Measurements from ENCODE around the gene TECR. TPM values are rescaled to one million over a fixed set of nuclear protein-coding genes. Genes with fewer than 3 reads are reported as not detected.
"Not testable (repeated sequence)": the region's sequence is repeated elsewhere in the genome, so short reads cannot be mapped to it uniquely, and the experiment has no call there.

Gene TECR
- total RNA-seq, 1 donor from 2014 or later, result 38.9 TPM

DNA sequence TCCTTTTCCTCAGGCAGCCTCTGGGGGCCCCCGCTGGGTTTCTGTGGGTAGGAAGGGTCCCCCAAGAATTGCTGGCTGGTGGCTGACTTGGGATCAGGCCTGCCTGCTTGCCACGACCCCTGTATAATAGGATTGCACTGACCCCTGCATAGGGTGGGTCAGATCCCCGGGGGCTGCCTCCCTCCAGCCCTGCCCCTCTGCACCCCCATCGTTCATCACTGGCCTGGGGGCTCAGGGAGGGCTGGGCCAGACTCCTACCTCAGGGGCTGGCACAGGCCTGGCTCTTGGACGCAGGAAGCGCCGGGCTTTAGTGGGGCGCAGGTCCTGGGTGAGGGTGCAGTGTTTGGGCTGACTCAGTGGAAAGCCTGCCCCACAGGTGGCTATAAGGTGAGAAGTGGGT is 31.9 kb downstream of the TECR start:
- DNase-seq, result no peak

DNA sequence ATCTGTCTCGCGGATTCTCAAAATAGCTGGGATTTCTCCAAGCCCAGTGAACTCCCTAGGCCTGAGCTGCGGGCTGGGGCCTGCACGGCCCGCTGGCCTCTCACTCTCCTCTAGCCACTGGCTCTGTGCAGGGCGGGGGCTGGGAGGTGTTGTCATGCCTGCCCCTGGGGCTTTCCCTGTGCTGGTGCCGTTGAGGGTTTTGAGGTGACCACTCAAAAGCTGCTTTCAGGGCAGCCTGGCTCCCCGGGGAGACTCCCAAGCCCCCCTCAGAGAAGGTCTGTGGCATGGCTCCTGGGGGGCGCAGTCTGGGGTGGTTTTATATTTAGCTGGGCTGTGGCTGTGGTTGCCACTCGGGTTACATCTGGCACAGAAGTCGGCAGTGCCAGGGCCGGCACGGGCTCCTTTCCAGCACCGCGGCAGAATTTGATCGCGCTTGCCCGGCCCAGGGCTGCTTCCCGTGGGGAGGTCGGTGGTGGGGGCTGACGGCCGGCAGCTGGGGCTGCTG is 32.5 kb downstream of the TECR start:
- DNase-seq, result no peak

DNA sequence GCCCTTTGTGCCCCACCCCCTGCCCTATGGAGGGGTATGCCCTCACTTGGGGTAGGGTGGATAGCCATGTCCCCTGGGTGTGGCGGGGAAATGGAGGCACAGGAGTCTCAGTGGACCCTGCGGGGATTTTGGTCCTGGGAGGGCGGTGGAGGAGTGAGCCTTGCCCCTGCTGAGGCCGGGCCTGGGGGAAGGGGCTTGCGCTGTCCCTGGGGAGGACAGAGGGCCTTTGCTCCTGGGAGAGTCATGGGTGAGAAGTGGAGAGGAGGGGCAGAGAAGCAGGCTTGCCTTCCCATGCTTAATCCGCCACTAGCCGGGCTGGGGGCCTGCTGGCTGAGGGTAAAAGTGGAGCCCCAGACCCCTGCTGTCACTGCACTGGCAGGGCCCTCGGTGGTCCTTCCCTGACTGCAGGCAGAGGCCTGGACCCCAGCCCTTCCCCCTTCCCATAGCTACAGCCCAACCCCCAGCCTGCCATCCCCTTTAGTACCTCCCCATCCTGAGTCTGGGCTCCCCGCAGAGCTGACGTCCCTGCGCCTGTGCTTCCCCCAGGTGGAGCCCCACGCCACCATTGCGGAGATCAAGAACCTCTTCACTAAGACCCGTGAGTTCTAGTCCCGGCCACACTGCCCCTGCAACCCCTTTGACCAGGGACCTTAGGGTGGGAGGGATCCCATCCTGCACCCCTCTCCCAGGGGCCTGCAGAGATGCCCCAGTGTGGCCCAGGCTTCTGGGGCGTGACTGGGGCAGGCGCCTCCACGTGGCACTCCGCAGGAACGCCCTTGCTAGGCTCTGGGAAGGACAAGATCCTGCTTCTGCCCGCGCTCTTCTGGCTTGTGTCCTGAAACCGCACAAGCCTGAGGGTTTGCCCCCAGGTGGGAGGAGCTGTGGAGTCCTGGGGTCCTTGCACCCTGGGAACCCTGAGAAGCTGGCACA is 33.5 kb downstream of the TECR start:
- no peak for DNase-seq

DNA sequence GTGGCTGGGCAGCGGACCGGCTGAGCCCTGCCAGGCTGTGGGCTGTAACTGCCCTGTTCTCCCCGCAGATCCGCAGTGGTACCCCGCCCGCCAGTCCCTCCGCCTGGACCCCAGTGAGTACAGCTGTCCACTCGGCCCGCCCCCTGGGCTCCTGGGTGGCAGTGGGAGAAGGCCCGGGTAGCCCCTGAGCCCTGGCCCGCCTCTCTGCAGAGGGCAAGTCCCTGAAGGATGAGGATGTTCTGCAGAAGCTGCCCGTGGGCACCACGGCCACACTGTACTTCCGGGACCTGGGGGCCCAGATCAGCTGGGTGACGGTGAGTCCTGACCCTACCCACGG is 34.2 kb downstream of the TECR start:
- no peak for DNase-seq

DNA sequence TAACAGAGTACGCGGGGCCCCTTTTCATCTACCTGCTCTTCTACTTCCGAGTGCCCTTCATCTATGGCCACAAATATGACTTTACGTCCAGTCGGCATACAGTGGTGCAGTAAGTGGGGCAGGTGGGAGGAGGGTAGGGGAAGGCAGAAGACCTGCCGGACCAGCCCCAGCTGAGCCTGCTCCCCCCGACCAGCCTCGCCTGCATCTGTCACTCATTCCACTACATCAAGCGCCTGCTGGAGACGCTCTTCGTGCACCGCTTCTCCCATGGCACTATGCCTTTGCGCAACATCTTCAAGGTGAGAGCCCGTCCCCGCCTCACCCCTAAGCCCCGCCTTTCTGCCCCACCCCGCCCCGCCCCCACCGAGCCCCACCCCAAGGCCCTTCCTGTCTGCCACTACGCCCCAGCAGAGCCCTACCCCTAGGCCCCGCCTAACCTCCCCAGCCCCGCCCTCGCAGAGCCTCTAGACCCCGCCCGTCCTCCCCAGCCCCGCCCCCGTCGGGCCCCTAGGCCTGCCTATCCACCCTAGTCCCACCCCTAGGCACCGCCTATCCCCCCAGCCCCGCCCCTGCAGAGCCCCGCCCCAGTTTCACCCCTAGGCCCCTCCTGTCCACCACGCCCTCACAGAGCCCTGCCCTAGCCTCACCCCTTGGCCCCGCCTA is 34.7 kb downstream of the TECR start:
- no peak for DNase-seq

DNA sequence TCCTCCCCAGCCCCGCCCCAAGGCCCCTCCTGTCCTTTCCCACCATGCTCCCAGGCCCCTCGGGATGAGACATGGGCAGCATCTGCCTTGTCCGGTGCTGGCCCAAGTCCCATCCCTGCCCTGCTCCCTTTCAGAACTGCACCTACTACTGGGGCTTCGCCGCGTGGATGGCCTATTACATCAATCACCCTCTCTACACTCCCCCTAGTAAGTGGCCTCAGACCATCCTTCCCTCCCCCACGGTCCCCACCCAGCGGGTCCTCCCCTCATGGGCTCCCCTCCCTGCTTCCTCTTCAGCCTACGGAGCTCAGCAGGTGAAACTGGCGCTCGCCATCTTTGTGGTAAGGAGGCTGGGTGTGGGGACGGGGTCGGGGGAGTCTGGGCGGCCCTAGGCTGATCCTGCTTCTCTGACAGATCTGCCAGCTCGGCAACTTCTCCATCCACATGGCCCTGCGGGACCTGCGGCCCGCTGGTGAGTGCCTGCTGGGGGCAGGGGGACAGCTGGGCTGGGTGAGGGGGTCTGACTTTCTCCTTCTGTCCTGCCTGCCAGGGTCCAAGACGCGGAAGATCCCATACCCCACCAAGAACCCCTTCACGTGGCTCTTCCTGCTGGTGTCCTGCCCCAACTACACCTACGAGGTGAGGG is 35.4 kb downstream of the TECR start:
- DNase-seq, result not testable (repeated sequence)

DNA sequence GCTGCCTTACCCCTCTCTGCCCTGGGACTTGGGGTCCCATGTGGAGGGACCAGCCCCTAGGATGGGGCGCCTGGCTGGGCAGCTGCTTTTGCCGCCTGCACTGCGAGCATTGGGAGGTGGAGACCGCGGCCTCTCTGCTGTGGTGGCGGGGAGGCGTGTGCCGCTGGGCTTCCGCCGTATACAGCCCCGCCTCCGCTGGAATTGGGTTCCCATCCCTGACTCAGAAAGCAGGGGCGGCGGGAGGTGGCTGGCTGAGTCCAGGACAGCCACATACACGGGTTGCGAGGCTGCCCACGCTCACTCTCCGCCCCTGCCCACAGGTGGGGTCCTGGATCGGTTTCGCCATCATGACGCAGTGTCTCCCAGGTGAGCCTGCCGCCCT is 35.9 kb downstream of the TECR start:
- DNase-seq, result no peak

DNA sequence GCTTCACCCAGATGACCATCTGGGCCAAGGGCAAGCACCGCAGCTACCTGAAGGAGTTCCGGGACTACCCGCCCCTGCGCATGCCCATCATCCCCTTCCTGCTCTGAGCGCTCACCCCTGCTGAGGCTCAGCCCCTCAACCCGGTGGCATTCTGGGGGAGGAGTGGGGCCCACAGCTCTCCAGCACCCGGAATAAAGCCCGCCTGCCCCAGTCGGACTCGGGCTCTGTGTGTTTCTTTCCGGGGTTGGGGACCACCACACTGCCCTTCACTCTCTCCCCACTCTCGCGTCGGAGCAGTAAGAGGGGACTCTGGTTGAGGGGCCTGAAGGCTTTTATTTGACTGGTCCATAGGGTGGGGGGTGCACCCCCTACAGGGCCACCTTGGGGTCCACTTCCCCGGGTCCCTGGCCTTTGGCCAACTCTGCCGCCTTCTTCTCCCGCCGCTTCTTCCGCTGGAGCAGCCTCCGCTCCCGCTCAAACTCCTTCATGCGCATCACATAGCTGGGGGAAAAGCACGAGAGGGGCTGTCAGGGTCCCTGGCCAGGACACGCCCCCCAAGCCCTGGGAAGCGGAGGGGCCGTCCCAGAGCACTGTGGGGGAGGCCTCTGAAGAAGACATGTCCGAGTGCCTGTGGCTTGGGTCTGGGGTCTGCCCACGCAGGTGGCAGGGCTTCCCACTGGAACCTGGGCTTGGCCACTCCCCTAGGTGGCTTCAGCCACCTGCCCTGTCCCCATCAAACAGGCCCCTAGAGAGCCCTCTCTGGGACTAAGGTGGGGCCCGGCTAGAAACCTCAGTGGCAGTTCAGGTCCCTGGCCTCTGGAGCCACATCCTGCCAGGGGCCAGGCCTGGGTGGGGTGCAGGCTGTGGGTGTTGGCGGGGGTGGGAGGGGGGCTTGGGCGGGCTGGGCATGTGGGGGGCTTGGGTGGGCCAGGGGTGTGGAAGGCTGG is 36.6 kb downstream of the TECR start:
- no peak for DNase-seq

DNA sequence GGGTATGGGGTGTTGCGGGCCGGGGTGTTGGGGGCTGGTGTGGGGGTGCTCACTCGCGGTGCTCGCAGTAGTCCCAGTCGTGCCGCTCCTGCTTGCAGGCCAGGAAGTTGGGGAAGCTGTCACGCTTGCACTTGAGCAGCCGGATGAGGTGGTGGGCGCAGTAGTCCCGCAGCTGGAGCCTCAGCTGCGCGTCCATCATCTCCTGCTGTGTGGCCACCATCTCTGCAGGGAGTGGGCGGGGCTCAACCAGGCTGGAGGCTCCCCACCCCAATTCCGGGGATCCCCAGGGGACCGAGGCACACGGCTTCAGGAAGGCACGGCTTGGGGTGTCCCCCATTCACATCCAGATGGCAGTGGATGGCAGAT is 37.3 kb downstream of the TECR start:
- no peak for DNase-seq

DNA sequence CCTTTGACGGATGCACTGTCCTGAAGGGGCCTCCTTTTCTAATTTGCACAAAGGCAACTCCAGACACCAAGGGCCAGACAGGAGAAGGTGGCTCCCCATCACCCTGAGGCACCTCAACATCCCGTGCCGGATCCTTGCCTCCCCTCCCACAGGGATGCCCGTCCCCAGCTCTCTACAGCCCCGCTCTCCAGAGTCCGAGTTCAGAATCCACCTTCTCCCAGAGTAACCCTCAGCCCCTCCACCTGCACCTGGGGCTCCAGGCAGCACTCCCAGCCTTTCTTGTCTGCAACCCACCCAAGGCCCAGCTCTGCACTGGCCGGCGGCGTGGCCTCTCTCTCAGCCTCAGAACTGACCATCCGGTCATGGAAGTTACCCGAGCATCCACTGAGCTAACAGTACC is 37.7 kb downstream of the TECR start:
- no peak for DNase-seq

DNA sequence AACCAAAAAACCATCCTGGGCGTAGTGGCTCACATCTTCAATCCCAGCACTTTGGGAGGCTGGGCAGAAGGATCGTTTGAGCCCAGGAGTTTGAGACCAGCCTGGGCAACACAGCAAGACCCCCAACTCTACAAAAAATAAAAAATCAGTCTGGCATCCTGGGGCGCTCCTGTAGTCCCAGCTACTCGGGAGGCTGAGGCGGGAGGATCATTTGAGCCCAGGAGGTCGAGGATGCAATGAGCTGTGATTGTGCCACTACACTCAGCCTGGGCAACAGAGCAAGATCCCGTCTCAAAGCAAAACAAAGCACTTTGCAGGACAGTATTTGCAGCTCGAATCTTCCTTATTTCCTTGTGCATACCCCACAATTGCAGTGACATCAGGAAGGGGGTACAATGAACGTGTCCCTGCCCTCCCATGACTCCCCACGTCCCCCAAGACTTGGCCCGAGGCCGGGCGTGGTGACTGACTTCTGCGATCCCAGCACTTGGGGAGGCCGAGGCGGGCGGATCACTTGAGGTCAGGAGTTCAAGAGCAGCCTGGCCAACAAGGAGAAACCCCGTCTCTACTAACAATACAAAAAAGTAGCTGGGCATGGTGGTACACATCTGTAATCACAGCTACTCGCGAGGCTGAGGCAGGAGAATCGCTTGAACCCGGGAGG is 41.6 kb downstream of the TECR start:
- DNase-seq, result no peak

DNA sequence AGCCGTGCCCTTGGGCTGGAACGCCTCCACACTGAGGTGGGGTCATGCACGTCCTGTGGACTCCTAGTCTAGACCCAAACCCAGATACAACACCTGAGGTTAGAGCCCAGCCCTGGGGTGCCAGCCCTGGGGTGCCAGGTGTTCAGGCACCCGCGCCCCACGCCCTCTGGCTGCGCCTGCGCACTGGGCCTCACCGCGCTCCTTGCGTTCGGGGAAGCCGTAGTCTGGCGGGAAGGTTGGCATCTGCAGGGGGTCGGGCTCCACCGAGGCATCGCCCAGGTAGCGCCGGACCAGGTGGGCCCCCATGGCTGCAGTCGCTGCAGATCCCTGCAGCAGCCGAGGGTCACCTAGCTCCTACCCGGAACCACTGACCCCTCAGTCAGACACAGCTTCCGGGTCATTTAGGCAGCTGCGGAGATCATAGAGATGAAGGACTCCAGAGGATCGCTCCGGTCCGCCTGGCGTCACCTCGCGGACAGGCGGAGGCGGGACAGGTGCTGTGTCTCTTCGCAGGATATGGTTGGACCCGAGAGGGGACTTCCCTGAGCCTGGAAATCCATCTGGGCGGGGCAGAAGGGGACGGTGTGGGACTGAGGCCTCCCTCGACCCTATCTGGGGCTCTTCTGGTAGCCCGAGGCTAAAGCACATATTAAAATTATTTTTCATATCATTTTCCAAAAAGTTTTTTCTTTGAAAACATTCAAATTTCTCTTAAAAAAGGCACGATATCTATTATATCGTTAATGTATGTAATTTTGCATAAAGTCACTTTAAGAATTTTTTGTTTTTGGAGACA is 42.5 kb downstream of the TECR start, which contains the start of gene NDUFB7:
TSS of gene NDUFB7 (minus strand) at position 372 of the 796 bp plus-strand sequence. CDS start at position 306, 66 bp downstream.
- DNase-seq, result peak; percentile 86

DNA sequence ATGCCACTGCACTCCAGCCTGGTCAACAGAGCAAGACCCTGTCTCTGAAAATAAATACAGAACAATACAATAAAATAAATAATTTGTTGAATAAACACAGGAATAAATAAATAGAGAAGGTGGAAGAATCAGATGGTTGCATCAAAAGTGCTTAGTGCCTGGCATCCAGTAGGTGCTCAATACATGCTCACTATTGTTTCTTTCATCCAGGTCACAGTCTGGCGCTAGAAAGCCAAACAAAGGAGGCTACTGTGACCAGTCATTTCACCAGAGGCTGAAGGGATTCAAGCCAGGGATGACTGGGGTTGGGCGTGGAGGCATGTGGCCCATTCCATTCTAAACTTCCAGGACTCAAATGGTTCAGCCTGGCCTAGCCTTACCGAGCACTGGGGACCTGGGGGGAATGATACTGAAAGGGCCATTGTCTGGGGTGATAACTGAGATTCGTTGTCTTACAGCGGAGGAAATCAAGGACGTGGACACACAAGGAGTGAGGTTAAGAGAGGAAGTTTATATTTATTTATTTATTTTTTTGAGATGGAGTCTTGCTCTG is 46.1 kb downstream of the TECR start:
- DNase-seq, result no peak

DNA sequence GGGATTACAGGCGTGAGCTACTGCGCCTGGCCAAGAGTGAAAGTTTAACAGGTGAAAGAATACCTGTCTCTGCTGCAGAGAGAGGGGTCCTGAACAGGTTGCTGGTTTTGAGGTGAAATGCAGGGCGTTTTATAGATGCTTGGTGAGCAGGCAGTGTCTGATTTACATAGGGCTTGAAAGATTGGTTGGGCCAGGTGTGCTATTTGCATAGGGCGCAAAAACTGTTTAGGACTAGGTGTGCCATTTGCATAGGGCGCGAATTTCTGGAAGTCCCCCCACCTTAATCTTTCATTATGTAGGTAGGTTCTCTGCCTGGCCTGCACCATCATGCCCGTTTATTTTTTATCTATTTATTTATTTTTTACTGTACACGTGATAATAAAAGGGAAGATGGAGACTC is 47.0 kb downstream of the TECR start:
- DNase-seq, result no peak

DNA sequence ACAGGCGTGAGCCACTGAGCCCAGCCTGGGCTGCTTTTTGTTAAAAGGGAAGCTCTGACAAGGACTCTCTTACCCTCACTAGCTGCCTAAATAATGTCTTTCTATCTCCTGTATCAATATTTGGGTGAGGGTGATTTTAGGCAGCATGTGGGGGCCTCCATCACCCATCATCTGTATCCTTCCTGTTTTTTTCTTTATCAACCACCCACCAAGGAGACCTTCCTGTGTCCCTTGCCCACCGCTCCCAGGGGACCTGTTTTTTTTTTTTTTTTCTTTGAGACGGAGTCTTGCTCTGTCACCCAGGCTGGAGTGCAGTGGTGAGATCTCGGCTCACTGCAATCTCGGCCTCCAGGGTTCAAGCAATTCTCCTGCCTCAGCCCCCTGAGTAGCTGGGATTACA is 47.9 kb downstream of the TECR start:
- DNase-seq, result no peak

DNA sequence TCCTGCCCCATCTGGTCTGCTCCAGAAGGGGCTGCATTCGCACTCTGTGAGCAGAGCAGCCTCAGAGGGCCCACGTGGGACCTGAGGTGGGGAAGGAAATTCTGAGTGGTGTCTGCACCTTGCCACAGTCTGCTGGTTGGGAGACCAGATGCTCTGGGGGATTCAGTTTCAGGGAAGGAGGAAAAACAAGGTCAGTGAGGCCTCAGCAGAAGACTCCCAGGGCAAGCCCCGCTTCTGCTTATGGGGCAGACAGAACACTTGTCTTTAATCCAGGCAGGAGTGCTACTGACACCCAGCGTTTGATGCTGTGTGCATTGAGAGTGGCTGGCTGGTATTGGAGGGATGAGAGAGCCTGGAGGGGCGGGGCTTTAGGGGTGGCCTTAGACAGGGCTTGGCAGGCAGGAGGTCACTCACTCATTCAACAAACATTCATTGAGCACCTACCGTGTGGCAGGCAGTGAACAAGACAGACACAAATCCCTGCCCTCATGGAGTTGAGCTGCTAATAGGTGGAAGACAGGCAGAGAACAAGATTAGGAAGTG is 48.6 kb downstream of the TECR start:
- no peak for DNase-seq

DNA sequence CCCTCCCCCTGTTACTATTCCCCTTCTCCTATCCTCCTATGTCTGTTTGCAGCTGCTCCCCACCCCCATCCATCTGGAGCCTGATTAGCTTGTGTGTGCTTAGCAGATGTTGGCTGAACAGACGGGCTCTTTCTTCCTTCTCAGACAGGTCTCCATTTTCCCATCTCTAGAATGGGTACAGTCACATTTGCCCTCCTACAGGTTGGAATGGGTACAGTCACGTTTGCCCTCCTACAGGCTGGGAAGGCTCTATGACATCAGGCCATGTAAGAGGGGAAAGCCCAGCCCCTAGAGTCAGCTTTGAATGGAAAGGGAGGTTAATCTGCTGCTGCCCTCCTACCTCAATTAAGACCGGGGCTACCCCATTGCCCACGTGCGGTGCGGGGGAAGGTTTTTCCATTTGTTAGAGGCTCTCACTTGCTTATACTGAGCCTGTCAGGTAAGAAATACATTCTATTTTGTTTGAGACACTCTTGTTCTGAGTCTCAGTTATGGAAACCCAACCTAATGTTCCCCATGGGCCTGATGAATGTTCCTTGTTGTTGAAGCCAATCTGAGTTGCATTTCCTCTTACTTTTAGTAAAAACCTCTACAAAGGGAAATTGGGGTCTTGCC is 51.3 kb downstream of the TECR start:
- no peak for DNase-seq

DNA sequence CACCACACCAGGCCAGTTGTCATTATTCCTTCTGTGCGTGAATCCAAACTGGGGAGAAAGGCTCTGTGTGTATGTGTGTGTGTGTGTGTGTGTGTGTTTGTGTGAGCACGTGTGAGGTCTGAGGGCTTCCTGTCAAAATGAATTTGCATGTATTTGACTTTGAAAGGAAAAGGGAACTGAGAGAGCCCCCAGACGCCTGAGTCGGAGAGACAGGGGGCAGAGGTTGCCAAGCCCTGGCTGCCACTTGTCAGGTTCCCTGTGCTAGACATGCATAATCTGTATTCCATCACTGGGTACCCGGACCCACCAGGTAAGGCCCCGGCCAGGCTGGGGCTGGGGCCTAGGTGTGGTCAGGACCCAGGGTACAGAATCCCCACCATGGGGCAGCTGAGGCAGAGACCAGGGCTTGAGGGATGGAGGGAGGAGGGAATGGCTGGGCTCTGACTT is 53.5 kb downstream of the TECR start, which contains the start of gene CLEC17A:
TSS of gene CLEC17A (plus strand) at position 191 of the 447 bp plus-strand sequence. CDS start at position 268, 77 bp downstream.
- no peak for DNase-seq

DNA sequence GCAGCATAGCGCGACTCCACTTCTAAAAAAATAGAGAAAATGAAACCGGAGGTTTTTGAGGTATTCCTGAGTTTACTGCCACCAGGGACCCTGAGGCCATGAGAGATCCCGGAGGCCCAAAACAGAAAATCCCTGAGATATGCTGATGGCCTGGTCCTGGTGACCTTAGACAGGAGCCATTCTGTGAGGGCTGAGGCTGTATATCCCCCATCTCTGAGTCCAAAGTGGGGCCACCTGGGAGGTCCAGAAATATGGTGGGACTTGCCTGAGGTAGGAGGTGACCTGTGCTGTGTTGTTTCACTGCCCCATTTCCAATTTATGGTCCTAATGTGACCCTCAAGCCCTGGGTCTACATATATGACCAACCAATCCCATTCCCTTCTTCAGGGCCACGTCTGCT is 55.0 kb downstream of the TECR start:
- not testable (repeated sequence) for DNase-seq

Data from skin of body (tissue), 2 donors.